Skeletal muscle satellite cell (primary cell): Measurements from ENCODE around the gene ADSS1.

Experiments used
- H3K27me3 ChIP-seq: 2 replicates; pipeline ENCODE4 v1.7.0; 2013; ENCODE audit warnings: low read length; ENCODE audit not compliant: control insufficient read depth, insufficient read depth
- H3K36me3 ChIP-seq: 2 replicates; pipeline ENCODE4 v1.7.0; 2013; ENCODE audit warnings: mild to moderate bottlenecking, control low read depth, low read length; ENCODE audit not compliant: insufficient read depth
- H3K4me1 ChIP-seq: 2 replicates; pipeline ENCODE4 v1.7.0; 2013; ENCODE audit warnings: low read length; ENCODE audit not compliant: control insufficient read depth, insufficient read depth
- H3K4me2 ChIP-seq: 2 replicates; pipeline ENCODE4 v1.7.0; 2013; ENCODE audit warnings: mild to moderate bottlenecking, low read length
- H3K4me3 ChIP-seq: 2 replicates; pipeline ENCODE4 v1.7.0; 2013; ENCODE audit warnings: low read length
- H3K9ac ChIP-seq: 2 replicates; pipeline ENCODE4 v1.7.0; 2013; ENCODE audit warnings: mild to moderate bottlenecking, low read depth, low read length, moderate library complexity
- H3K9me3 ChIP-seq: replicated peaks from 2 replicates; pipeline ENCODE4 v1.7.0; 2013; ENCODE audit warnings: mild to moderate bottlenecking, control low read depth, low read length

The ADSS1 gene

GRCh38 chr14:104751539-104752422, 27.8 kb downstream of the ADSS1 start:
- H3K4me2 ChIP-seq = peak overlapping the region; percentile 81
- peaks cover 19% of the 10 kb centered on the region for H3K36me3 ChIP-seq
- H3K9ac ChIP-seq = peak overlapping the region; percentile 76
- H3K27me3 ChIP-seq = no peaks in the 10 kb centered on the region
- no peaks in the 10 kb centered on the region for H3K9me3 ChIP-seq
- H3K4me1 ChIP-seq = peaks cover 46% of the 10 kb centered on the region
- H3K4me3 ChIP-seq = peak overlapping the region; percentile 99

GRCh38 chr14:104752423-104752734, 28.4 kb downstream of the ADSS1 start:
- Histone ChIP-seq H3K9ac (peak overlapping the region; percentile 76), H3K4me1 (peaks cover 41% of the 10 kb centered on the region), H3K36me3 (peaks cover 25% of the 10 kb centered on the region), H3K27me3 (no peaks in the 10 kb centered on the region), H3K4me3 (peak overlapping the region; percentile 99), H3K4me2 (peak overlapping the region; percentile 81), H3K9me3 (no peaks in the 10 kb centered on the region)

- Histone ChIP-seq H3K4me2 (peak within 1 kb of the TSS; percentile 96), H3K4me3 (peak within 1 kb of the TSS; percentile 99), H3K27me3 (no peaks in the 10 kb centered on the region), H3K36me3 (peaks cover 29% of the 10 kb centered on the region), H3K9ac (peak within 1 kb of the TSS; percentile 98), H3K9me3 (no peaks in the 10 kb centered on the region), H3K4me1 (peaks cover 36% of the 10 kb centered on the region)
Measured at GRCh38 chr14:104752735-104753527, 28.9 kb downstream of the ADSS1 start, which contains the start of gene SIVA1. SIVA1 (plus strand) TSS chr14:104753147; CDS start chr14:104753202, 55 bp downstream.

GRCh38 chr14:104753528-104754212, 29.6 kb downstream of the ADSS1 start:
- H3K4me3 ChIP-seq = peak overlapping the region; percentile 99
- peaks cover 35% of the 10 kb centered on the region for H3K4me1 ChIP-seq

GRCh38 chr14:104754213-104754851, 30.3 kb downstream of the ADSS1 start:
- peak overlapping the region; percentile 98 for H3K9ac ChIP-seq
- peaks cover 41% of the 10 kb centered on the region for H3K36me3 ChIP-seq
- peak overlapping the region; percentile 96 for H3K4me2 ChIP-seq
- H3K9me3 ChIP-seq = no peaks in the 10 kb centered on the region
- peaks cover 29% of the 10 kb centered on the region for H3K4me1 ChIP-seq
- H3K4me3 ChIP-seq = peak overlapping the region; percentile 99
- H3K27me3 ChIP-seq = no peaks in the 10 kb centered on the region

More at GRCh38 chr14:104753528-104754212, 29.6 kb downstream of the ADSS1 start:
- Histone ChIP-seq H3K36me3 (peaks cover 35% of the 10 kb centered on the region), H3K9me3 (no peaks in the 10 kb centered on the region), H3K4me2 (peak overlapping the region; percentile 96), H3K9ac (peak overlapping the region; percentile 98), H3K27me3 (no peaks in the 10 kb centered on the region)

GRCh38 chr14:104755621-104756020, 31.6 kb downstream of the ADSS1 start:
- Histone ChIP-seq H3K27me3 (no peaks in the 10 kb centered on the region), H3K4me1 (peaks cover 17% of the 10 kb centered on the region), H3K36me3 (peaks cover 48% of the 10 kb centered on the region), H3K4me2 (no peak overlapping the region), H3K4me3 (no peak overlapping the region), H3K9ac (no peak overlapping the region), H3K9me3 (no peaks in the 10 kb centered on the region)

GRCh38 chr14:104756477-104757237, 32.6 kb downstream of the ADSS1 start:
- Histone ChIP-seq H3K27me3 (no peaks in the 10 kb centered on the region), H3K4me3 (no peak overlapping the region), H3K9ac (no peak overlapping the region), H3K4me2 (no peak overlapping the region), H3K4me1 (peaks cover 17% of the 10 kb centered on the region), H3K9me3 (no peaks in the 10 kb centered on the region), H3K36me3 (peaks cover 48% of the 10 kb centered on the region)

GRCh38 chr14:104757238-104757585, 33.2 kb downstream of the ADSS1 start:
- peaks cover 14% of the 10 kb centered on the region for H3K4me1 ChIP-seq
- H3K4me3 ChIP-seq = no peak overlapping the region
- no peak overlapping the region for H3K9ac ChIP-seq
- H3K36me3 ChIP-seq = peaks cover 48% of the 10 kb centered on the region
- no peak overlapping the region for H3K4me2 ChIP-seq
- no peaks in the 10 kb centered on the region for H3K9me3 ChIP-seq
- H3K27me3 ChIP-seq = no peaks in the 10 kb centered on the region

GRCh38 chr14:104757681-104758392, 33.8 kb downstream of the ADSS1 start:
- Histone ChIP-seq H3K36me3 (peaks cover 48% of the 10 kb centered on the region), H3K4me3 (no peak overlapping the region), H3K9me3 (no peaks in the 10 kb centered on the region), H3K9ac (no peak overlapping the region), H3K4me1 (peaks cover 12% of the 10 kb centered on the region), H3K27me3 (no peaks in the 10 kb centered on the region), H3K4me2 (no peak overlapping the region)
